HG03108 (cell line): ENCODE results near the gene SERINC5.

ENCODE experiments used
- ATAC-seq: cut with Tn5 transposase; IDR thresholded peaks from one replicate; pipeline ENCODE4 v1.9.1; 2021; ENCODE audit warnings: moderate library complexity; ENCODE audit not compliant: unreplicated experiment

SERINC5 gene

GRCh38 chr5:80229902-80230255 lies 26.0 kb downstream of the SERINC5 start:
- no peak for ATAC-seq

DNA sequence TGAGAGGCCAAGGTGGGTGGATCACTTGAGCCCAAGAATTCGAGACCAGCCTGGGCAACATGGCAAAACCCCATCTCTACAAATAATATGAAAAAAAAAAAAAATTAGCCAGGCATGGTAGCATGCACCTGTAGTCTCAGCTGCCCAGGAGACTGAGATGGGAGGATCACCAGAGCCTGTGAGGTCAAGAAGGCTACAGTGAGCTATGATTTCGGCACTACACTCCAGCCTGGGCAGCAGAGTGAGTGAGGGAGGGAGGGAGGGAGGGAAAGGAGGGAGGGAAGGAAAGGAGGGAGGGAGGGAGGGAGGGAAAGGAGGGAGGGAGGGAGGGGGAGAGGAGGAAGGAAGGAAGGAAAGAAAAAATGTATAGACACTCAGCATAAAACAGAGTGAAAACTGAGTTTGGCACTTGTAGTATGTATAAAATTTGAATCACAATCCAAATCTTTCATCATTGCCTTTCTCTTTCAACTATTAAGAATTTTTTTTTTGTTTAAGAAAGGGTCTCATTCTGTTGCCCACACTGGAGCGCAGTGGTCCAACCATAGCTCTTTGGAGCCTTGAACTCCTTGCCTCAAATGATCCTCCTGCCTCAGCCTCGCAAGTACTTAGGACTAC lies 27.8 kb downstream of the SERINC5 start:
- ATAC-seq = no peak

- no peak for ATAC-seq
These were observed 29.9 kb downstream of the SERINC5 start for GRCh38 chr5:80225934-80226326.

GRCh38 chr5:80225189-80225933 lies 30.5 kb downstream of the SERINC5 start:
- no peak for ATAC-seq

GRCh38 chr5:80223561-80223960 lies 32.3 kb downstream of the SERINC5 start:
- ATAC-seq = no peak

- no peak for ATAC-seq
These were observed 35.5 kb downstream of the SERINC5 start for GRCh38 chr5:80220245-80220897.

- no peak for ATAC-seq
These were observed 36.5 kb downstream of the SERINC5 start for GRCh38 chr5:80219391-80219790.

GRCh38 chr5:80217667-80218066 lies 38.2 kb downstream of the SERINC5 start:
- ATAC-seq = no peak

DNA sequence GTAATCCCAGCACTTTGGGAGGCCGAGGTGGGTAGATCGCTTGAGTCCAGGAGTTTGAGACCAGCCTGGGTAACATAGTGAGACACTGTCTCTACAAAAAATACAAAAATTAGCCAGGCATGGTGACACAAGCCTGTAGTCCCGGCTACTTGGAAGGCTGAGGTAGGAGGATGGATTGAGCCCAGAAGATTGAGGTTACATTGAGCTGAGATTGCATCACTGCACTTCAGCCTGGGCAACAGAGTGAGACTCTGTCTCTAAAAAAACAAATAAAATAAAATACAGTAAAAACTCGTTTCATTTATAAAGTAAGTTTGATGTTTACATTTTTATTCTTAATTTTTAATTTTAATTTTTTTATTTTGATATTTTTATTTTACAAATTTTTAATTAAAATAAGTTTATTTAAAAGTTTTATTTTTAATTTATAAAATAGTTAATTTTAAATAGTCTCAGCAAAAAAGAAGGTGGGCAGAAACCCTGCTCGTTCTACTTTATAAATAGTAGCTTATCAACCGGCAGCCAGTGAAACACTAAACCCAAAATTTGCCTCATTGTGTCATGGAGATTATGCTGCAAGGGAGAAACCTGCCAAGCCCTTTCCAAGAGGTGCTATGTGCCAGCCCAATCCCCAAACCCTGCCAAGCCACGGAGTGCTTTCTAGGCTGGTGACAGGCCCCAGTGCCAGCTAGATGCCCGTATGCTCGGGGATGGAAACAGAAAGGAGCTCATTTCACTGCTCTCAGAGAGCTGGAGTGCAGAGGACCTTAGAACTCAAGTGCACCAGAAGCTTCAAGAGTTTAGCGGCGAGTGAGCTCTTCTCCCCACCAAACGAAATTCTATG lies 38.9 kb downstream of the SERINC5 start:
- no peak for ATAC-seq

- no peak for ATAC-seq
These were observed 39.8 kb downstream of the SERINC5 start for GRCh38 chr5:80216096-80216495.

GRCh38 chr5:80215523-80215922 lies 40.3 kb downstream of the SERINC5 start:
- no peak for ATAC-seq

DNA sequence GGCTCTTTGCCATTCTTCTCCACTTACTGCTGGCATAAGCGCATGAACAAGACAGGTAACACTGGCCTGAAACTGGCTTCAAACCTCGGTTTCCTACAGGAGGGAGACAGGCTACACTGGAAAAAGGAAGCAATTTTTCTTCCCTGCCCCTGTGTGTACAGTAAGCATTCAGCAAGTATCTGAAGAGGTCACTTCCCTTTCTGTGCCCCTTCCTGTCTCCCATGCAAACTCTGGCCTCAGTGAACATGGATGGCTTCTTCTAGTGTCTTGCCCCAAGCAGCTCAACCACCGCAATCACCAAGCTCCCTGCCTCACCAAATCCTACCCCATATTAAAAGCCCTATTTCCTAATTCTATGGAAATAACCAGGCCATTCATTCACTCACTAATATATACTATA lies 42.4 kb downstream of the SERINC5 start:
- ATAC-seq = no peak

DNA sequence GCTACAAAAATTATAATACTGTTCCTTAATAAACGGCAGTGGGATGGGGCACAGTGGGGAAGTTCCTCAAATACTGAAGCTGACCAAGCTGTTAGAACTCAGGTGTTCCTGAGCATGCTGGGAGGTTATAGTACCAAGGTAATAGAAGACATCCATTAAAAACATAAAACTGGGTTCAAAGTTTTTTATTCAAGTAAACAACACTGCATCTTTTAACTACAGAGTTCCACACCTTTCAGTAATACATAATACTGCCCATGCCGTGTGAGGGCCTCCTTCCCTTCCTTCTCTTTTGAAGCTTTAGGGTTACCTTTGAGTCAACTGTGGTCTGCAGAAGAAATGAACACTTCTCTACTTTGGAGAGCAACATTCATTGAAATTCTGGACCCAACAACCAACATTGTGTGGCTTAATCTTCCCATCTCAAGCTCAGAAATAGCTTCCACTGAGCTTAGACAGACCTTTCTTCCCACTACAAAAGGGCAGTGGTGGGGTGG lies 43.6 kb downstream of the SERINC5 start:
- ATAC-seq = no peak

DNA sequence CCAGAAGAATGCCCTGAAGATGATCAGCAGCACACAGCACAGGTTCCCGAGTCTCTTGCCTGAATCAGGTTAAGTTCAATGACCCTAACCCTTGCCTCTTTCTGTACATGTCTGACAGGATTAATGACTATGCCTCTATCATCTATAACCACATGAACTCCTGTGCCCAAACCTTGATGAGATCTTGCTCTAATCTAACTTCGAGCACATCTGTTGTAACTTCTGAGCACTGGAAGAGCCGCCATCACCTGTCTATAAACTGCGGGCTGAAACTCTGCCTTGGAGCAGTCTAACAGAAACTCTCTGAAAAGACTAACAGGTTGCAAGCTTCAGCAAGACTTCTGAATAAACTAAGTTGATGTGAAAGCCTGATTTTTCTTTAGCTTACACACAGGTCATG lies 44.5 kb downstream of the SERINC5 start:
- ATAC-seq = no peak

GRCh38 chr5:80210014-80210413 lies 45.8 kb downstream of the SERINC5 start:
- ATAC-seq = no peak

DNA sequence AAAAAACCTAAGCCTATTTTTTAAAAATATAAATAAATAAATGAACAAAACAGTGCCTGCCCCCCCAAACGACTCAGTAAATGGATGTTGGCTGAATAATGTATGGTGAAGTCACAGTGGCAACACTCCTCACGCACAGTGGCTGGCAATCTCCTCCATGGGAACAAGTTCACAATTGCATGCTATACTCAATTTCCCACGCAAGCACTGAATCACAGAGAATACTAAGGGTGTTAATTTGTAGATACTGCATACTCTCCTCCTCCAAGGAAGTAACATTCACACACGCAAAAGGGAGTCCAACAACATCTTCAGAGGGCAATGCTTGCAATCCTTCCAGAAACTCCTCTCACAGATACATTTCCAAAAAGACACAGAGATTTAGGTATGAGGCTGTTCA lies 47.5 kb downstream of the SERINC5 start:
- no peak for ATAC-seq

DNA sequence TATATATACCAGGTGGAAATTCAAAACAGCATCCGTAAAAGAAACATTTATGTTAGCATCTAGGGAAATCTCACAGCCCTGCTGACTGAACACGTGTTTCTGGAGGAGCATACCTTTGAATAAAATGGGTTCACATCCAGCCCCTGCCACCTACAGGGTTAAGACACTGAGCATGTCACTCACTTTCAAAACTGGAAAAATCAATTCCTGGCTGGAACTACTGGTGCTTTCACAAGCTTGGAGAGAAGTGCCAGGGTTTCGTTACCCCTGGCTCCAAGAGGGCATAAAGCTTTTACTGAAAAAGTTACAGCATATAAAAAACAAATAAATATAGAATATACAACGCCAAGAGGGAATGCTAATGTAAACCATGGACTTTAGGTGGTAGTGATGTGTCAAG lies 48.0 kb downstream of the SERINC5 start:
- no peak for ATAC-seq

- no peak for ATAC-seq
These were observed 49.6 kb downstream of the SERINC5 start for GRCh38 chr5:80206282-80206681.

- no peak for ATAC-seq
These were observed 50.0 kb downstream of the SERINC5 start for GRCh38 chr5:80205846-80206245.

DNA sequence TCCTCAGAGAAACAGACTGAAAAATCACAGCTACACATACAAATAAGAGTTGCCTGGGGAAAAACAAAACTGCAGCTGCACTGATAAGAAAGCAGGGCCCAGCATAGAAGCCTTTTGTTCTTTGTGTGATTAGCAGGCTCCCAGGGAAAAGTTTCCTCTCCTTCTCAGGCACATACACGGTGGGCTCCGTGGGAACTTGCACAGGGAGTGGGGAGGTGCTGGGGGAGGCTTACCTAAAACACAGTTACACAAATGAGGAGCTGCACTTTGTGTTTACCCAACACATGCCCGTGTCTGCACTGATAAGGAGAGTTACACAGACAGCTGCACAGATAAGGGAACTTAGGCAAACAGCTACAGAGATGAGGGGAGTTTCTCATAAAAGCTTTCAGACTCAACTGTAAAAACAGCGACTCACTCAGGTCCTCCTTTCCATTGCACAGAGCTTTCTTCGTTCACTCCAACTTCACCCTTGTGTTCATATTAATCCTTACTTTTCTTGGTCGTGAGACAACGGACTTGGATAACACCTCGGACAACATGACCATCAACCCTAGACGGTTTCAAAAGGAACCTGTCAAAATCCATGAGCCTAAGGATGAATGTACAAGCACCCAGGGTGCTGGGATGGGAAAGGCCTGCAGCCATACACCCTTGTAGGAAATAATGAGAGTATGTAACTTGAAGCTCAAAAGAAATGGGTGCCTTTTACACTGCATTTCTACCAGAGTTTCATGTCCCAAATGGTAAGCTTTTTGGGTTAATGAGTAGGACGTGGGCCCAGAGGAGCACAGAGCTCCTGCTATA lies 50.8 kb downstream of the SERINC5 start:
- ATAC-seq = no peak
